PC-3 (cell line): ENCODE measurements around the gene VAT1L. TPM values are rescaled to one million over a fixed set of nuclear protein-coding genes. Genes with fewer than 3 reads are reported as not detected.

Experiments
- ATAC-seq: fragments of 200-7000 bp; cut with Tn5 transposase; 2 replicates; pipeline ENCODE4 v1.9.1; 2020; ENCODE audit warnings: mild to moderate bottlenecking, moderate library complexity
- BruUV-seq: library from RNA; stranded (reverse); fragments of 400-500 nt; replicated peaks from 2 replicates; lab custom pipeline; 2021; lab: Mats Ljungman, UMichigan
- CTCF ChIA-PET: fragments of 300-600 bp; sonication (Branson Sonifier 250); formaldehyde crosslinking; loops from one replicate; lab custom pipeline; 2022; ENCODE audit warnings: antibody characterized with exemption; lab: Charles Lee
- POLR2A ChIA-PET: fragments of 300-600 bp; sonication (Branson Sonifier 250); formaldehyde crosslinking; loops from one replicate; lab custom pipeline; 2022; ENCODE audit warnings: antibody characterized with exemption; ENCODE audit not compliant: unreplicated experiment; lab: Charles Lee
- DNase-seq: peaks from one replicate; pipeline ENCODE4 v3.0.0-alpha.2; 2015
- H2AFZ ChIP-seq: fragments of 300-600 bp; sonication (generic); 2 replicates; pipeline ENCODE4 v1.6.0; 2016; ENCODE audit warnings: antibody characterized with exemption, low read length
- H3F3A ChIP-seq: fragments of 300-600 bp; sonication (generic); one replicate; pipeline ENCODE4 v1.6.0; 2017; ENCODE audit warnings: antibody characterized with exemption, low read length, control low read depth, mild to moderate bottlenecking; ENCODE audit not compliant: unreplicated experiment
- H3K27ac ChIP-seq: fragments of 300-600 bp; sonication (generic); 2 replicates; pipeline ENCODE4 v1.5.1; 2016; ENCODE audit warnings: mild to moderate bottlenecking, low read length
- H3K27me3 ChIP-seq: fragments of 300-600 bp; sonication (generic); 2 replicates; pipeline ENCODE4 v1.6.1; 2016; ENCODE audit warnings: low read length, mixed read lengths
- H3K36me3 ChIP-seq: fragments of 300-600 bp; sonication (generic); 2 replicates; pipeline ENCODE4 v1.6.1; 2016; ENCODE audit warnings: low read depth, mixed run types, low read length, mixed read lengths
- H3K4me1 ChIP-seq: fragments of 300-600 bp; sonication (generic); 2 replicates; pipeline ENCODE4 v1.5.1; 2016; ENCODE audit warnings: low read length; ENCODE audit not compliant: insufficient read depth
- H3K4me2 ChIP-seq: fragments of 300-600 bp; sonication (generic); 2 replicates; pipeline ENCODE4 v1.6.0; 2016; ENCODE audit warnings: low read length
- H3K4me3 ChIP-seq: fragments of 300-600 bp; sonication (generic); 2 replicates; pipeline ENCODE4 v1.5.1; 2016; ENCODE audit warnings: mild to moderate bottlenecking, low read length, mixed read lengths
- H3K79me2 ChIP-seq: fragments of 300-600 bp; sonication (generic); 2 replicates; pipeline ENCODE4 v1.6.1; 2017; ENCODE audit warnings: low read length, mixed read lengths
- H3K9ac ChIP-seq: fragments of 300-600 bp; sonication (generic); 2 replicates; pipeline ENCODE4 v1.6.0; 2016; ENCODE audit warnings: mild to moderate bottlenecking, low read length
- H3K9me2 ChIP-seq: fragments of 300-600 bp; sonication (generic); replicated peaks from 2 replicates; pipeline ENCODE4 v1.6.1; 2016; ENCODE audit warnings: mixed run types, low read length, mixed read lengths
- H3K9me3 ChIP-seq: fragments of 300-600 bp; sonication (generic); 2 replicates; pipeline ENCODE4 v1.6.1; 2016; ENCODE audit warnings: low read length, mixed read lengths
- H4K20me1 ChIP-seq: fragments of 300-600 bp; sonication (generic); 2 replicates; pipeline ENCODE4 v1.6.1; 2016; ENCODE audit warnings: low read length, mixed read lengths
- EZH2 ChIP-seq: fragments of 300-600 bp; sonication (generic); IDR thresholded peaks from one replicate; pipeline ENCODE4 v1.6.1; 2017; ENCODE audit warnings: antibody characterized with exemption, mild to moderate bottlenecking, low read length; ENCODE audit not compliant: unreplicated experiment
- EZH2phosphoT487 ChIP-seq: fragments of 300-600 bp; sonication (generic); IDR thresholded peaks from 2 replicates; pipeline ENCODE4 v1.6.1; 2018; ENCODE audit warnings: mild to moderate bottlenecking, antibody characterized with exemption, low read length, borderline replicate concordance
- intact Hi-C: fragments of 100-400 bp; cut with micrococcal nuclease; formaldehyde crosslinking; loops from 2 replicates; pipeline ENCODE4 v1.9.0; 2023
- total RNA-seq: library from RNA; depleted of rRNA; stranded (reverse); fragments of >200 nt; gene quantifications from 2 replicates; pipeline ENCODE4 v1.2.3, GENCODE V29; 2014
- TF ChIP-seq, protein P1 (sequence below): fragments of 300-600 bp; sonication (generic); conservative IDR thresholded peaks from 2 replicates; pipeline ENCODE4 v1.5.1; 2017; ENCODE audit warnings: antibody characterized with exemption, low read depth, mild to moderate bottlenecking, low read length

VAT1L gene
- total RNA-seq, 1 experiment from 2014 or later: 0.47 TPM

DNA sequence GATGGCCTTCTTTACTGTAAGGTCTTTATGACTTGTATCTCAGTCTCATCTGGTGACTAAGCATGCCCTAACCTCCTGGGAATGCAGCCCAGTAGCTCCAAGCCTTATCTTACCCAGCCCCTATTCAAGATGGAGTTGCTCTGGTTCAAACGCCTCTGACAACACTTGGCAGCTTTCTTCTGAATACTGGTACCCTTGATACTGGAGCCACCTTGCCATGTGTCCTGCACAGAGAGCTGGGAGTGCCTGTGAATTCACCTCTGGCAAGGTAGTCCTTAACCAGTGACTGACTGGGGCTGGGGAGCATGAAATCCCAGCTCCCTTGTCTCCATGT is 48.8 kb upstream of the VAT1L start:
- ChIA-PET CTCF (no interaction called here), POLR2A (no interaction called here)
- H3K27me3 ChIP-seq: no peaks in the 10 kb centered on the region
- no peak overlapping the region for H3K4me3 ChIP-seq
- ATAC-seq (no peak), DNase-seq (no peak)
- intact Hi-C loops: no loop called here
- H3K36me3 ChIP-seq: no peaks in the 10 kb centered on the region
- no peak overlapping the region for H2AFZ ChIP-seq
- no peaks in the 10 kb centered on the region for H3K9me2 ChIP-seq
- no peaks in the 10 kb centered on the region for H4K20me1 ChIP-seq
- TF ChIP-seq EZH2 (no peak), EZH2phosphoT487 (no peak)
- TF ChIP-seq, protein P1, sequence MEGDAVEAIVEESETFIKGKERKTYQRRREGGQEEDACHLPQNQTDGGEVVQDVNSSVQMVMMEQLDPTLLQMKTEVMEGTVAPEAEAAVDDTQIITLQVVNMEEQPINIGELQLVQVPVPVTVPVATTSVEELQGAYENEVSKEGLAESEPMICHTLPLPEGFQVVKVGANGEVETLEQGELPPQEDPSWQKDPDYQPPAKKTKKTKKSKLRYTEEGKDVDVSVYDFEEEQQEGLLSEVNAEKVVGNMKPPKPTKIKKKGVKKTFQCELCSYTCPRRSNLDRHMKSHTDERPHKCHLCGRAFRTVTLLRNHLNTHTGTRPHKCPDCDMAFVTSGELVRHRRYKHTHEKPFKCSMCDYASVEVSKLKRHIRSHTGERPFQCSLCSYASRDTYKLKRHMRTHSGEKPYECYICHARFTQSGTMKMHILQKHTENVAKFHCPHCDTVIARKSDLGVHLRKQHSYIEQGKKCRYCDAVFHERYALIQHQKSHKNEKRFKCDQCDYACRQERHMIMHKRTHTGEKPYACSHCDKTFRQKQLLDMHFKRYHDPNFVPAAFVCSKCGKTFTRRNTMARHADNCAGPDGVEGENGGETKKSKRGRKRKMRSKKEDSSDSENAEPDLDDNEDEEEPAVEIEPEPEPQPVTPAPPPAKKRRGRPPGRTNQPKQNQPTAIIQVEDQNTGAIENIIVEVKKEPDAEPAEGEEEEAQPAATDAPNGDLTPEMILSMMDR: no peak
- no peaks in the 10 kb centered on the region for H3K4me1 ChIP-seq
- H3F3A ChIP-seq: no peaks in the 10 kb centered on the region
- H3K9ac ChIP-seq: no peak overlapping the region
- H3K4me2 ChIP-seq: no peak overlapping the region
- no peaks in the 10 kb centered on the region for H3K9me3 ChIP-seq
- no peaks in the 10 kb centered on the region for H3K79me2 ChIP-seq
- H3K27ac ChIP-seq: no peak overlapping the region
- BruUV-seq: no TSS peak

DNA sequence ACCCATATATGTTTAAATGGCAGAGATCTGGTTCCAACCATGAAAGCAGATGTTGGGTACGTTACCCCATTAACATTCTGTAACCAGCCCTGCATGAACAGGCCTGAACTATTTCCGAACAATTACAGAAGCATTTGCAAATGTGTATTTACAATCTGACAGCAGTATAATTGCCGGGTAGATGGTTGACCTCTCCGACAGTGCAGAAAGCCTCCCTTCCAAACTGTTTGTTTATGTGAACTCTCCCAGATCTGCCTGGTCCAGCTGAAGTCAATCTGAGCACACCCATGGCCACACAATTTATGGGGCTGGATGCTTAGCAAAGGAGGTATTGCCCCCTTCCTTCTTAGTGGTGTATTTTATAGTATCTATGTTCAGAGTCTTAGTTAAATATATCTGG is 44.2 kb upstream of the VAT1L start:
- H3K9me3 ChIP-seq: no peaks in the 10 kb centered on the region
- ChIA-PET POLR2A (no interaction called here), CTCF (no interaction called here)
- H3K4me1 ChIP-seq: no peaks in the 10 kb centered on the region
- intact Hi-C loops: no loop called here
- H4K20me1 ChIP-seq: no peaks in the 10 kb centered on the region
- no peaks in the 10 kb centered on the region for H3K36me3 ChIP-seq
- ATAC-seq (no peak), DNase-seq (no peak)
- no TSS peak for BruUV-seq
- H3K4me2 ChIP-seq: no peak overlapping the region
- no peaks in the 10 kb centered on the region for H3F3A ChIP-seq
- H3K4me3 ChIP-seq: no peak overlapping the region
- H3K79me2 ChIP-seq: no peaks in the 10 kb centered on the region
- H3K27ac ChIP-seq: no peak overlapping the region
- no peaks in the 10 kb centered on the region for H3K27me3 ChIP-seq
- H2AFZ ChIP-seq: no peak overlapping the region
- no peak overlapping the region for H3K9ac ChIP-seq
- H3K9me2 ChIP-seq: no peaks in the 10 kb centered on the region
- TF ChIP-seq, protein P1: no peak
- TF ChIP-seq EZH2: no peak
- no peak for TF ChIP-seq EZH2phosphoT487

DNA sequence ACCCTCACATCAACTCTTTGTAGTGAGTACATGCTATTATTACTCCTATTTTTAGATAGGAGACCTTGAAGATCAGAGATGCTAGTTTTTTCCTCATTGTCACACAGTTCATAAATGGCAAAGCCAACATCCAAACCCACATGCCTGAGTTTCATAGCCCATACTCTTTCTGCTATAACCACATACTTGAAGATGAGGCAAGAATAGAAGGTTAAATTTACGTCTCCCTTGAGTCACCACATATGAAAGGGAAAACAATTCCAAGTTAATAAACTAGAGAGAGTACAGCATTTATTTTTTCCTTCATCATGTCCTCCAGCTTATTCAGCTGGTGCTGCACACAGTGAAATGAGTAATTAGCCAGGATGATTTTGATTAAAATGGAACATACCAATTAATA is 42.4 kb upstream of the VAT1L start:
- BruUV-seq: no TSS peak
- H4K20me1 ChIP-seq: no peaks in the 10 kb centered on the region
- no peak overlapping the region for H2AFZ ChIP-seq
- no peaks in the 10 kb centered on the region for H3K4me1 ChIP-seq
- H3K36me3 ChIP-seq: no peaks in the 10 kb centered on the region
- H3K9ac ChIP-seq: no peak overlapping the region
- no peak overlapping the region for H3K27ac ChIP-seq
- DNase-seq (no peak), ATAC-seq (no peak)
- H3K79me2 ChIP-seq: no peaks in the 10 kb centered on the region
- intact Hi-C loops: no loop called here
- no peaks in the 10 kb centered on the region for H3F3A ChIP-seq
- no peaks in the 10 kb centered on the region for H3K9me2 ChIP-seq
- H3K27me3 ChIP-seq: no peaks in the 10 kb centered on the region
- H3K9me3 ChIP-seq: no peaks in the 10 kb centered on the region
- POLR2A ChIA-PET: no interaction called here
- CTCF ChIA-PET: no interaction called here
- TF ChIP-seq EZH2 (no peak), EZH2phosphoT487 (no peak)
- TF ChIP-seq, protein P1: no peak
- H3K4me2 ChIP-seq: no peak overlapping the region
- no peak overlapping the region for H3K4me3 ChIP-seq
